ENCODE data around the gene LRCOL1.

The LRCOL1 gene

GRCh38 chr12:132641811-132642650 lies 31.6 kb upstream of the LRCOL1 start:
- Histone ChIP-seq H3F3A (ENCODE audit: insufficient read depth, low read length) (no peaks in the 10 kb centered on the region), H3K4me1 (ENCODE audit: insufficient read depth, low read length, severe bottlenecking) (no peaks in the 10 kb centered on the region), H2AFZ (ENCODE audit: low read length) (no peak overlapping the region), H3K27me3 (ENCODE audit: insufficient read depth, low read length) (no peaks in the 10 kb centered on the region), H3K9ac (ENCODE audit: low read length) (no peak overlapping the region), H4K20me1 (ENCODE audit: insufficient read depth, low read length) (no peaks in the 10 kb centered on the region), H3K79me2 (ENCODE audit: insufficient read depth, low read length) (no peaks in the 10 kb centered on the region), H3K36me3 (ENCODE audit: insufficient read depth, low read length) (peaks cover 92% of the 10 kb centered on the region), H3K9me2 (ENCODE audit: low read depth, low read length) (no peaks in the 10 kb centered on the region), H3K27ac (ENCODE audit: low read depth, low read length, poor library complexity, severe bottlenecking) (no peak overlapping the region), H3K4me3 (ENCODE audit: low read depth, low read length, poor library complexity, severe bottlenecking) (no peak overlapping the region), H3K4me2 (ENCODE audit: low read length) (no peak overlapping the region), H3K9me3 (ENCODE audit: low read length) (no peaks in the 10 kb centered on the region)
- no peak for TF ChIP-seq EZH2 (IDR thresholded peaks at IDR 0.05; ENCODE audit: borderline replicate concordance, low read length)
- no peak for TF ChIP-seq CTCF (IDR thresholded peaks at IDR 0.05; ENCODE audit: low read length)

DNA sequence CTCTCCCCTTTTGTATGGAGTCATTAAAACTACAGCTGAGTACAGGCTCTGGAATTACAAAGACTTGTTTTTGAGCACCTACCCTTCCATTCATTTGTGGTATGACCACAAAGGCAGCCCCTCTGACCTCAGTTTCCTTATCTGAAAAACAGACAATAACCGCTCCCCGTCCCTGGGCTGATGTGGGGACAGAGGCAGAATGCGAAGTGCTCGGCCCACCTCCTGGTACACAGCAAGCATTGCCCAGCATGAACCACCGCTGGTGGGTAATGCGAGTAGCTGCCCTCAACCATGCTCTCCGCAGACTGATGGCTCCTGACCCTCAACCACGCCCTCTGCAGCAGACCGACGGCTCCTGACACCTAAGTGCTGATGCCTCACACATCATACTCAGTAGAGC lies 30.6 kb upstream of the LRCOL1 start:
- no peaks in the 10 kb centered on the region for H3K79me2 ChIP-seq (ENCODE audit: insufficient read depth, low read length)
- H3K4me3 ChIP-seq (ENCODE audit: low read depth, low read length, poor library complexity, severe bottlenecking), result no peak overlapping the region
- no peaks in the 10 kb centered on the region for H3K9me2 ChIP-seq (ENCODE audit: low read depth, low read length)
- no peaks in the 10 kb centered on the region for H3F3A ChIP-seq (ENCODE audit: insufficient read depth, low read length)
- H3K9ac ChIP-seq (ENCODE audit: low read length), result no peak overlapping the region
- no peaks in the 10 kb centered on the region for H3K27me3 ChIP-seq (ENCODE audit: insufficient read depth, low read length)
- no peaks in the 10 kb centered on the region for H3K4me1 ChIP-seq (ENCODE audit: insufficient read depth, low read length, severe bottlenecking)
- no peaks in the 10 kb centered on the region for H3K9me3 ChIP-seq (ENCODE audit: low read length)
- H3K4me2 ChIP-seq (ENCODE audit: low read length), result no peak overlapping the region
- H3K27ac ChIP-seq (ENCODE audit: low read depth, low read length, poor library complexity, severe bottlenecking), result no peak overlapping the region
- no peak for TF ChIP-seq CTCF (IDR thresholded peaks at IDR 0.05; ENCODE audit: low read length)
- no peak for TF ChIP-seq EZH2 (IDR thresholded peaks at IDR 0.05; ENCODE audit: borderline replicate concordance, low read length)
- no peak overlapping the region for H2AFZ ChIP-seq (ENCODE audit: low read length)
- no peaks in the 10 kb centered on the region for H4K20me1 ChIP-seq (ENCODE audit: insufficient read depth, low read length)
- H3K36me3 ChIP-seq (ENCODE audit: insufficient read depth, low read length), result peaks cover 94% of the 10 kb centered on the region

DNA sequence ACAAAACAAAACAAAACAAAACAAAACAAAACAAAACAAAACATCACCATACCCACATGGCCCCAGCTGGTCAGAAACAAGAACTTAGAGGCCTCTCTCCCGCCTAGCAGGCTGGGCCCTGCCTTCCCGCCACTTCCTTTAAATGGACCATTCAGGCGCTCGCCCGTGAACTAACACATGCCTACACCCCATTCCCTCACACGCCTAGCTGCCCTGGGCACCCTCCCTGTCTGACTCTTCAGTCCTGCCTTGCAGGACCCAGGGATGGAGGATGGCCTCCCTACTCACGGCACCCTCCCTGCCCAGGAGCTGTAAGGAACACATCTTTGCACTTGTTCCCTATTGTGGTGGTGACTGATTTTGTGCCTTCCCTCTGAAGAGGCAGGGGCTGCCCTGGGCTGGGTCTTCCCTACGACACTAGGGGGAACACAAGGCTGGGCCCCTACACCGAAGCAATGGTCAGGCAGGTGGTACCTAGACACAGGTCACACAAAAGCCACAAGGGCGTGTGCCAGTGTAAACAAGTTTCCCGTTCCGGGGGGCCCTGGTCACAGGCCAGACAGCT lies 29.7 kb upstream of the LRCOL1 start:
- H3K27ac ChIP-seq (ENCODE audit: low read depth, low read length, poor library complexity, severe bottlenecking), result no peak overlapping the region
- H2AFZ ChIP-seq (ENCODE audit: low read length), result no peak overlapping the region
- no peaks in the 10 kb centered on the region for H3K79me2 ChIP-seq (ENCODE audit: insufficient read depth, low read length)
- H3K9ac ChIP-seq (ENCODE audit: low read length), result no peak overlapping the region
- no peaks in the 10 kb centered on the region for H3K27me3 ChIP-seq (ENCODE audit: insufficient read depth, low read length)
- H4K20me1 ChIP-seq (ENCODE audit: insufficient read depth, low read length), result no peaks in the 10 kb centered on the region
- no peaks in the 10 kb centered on the region for H3K9me2 ChIP-seq (ENCODE audit: low read depth, low read length)
- no peaks in the 10 kb centered on the region for H3K4me1 ChIP-seq (ENCODE audit: insufficient read depth, low read length, severe bottlenecking)
- H3K4me3 ChIP-seq (ENCODE audit: low read depth, low read length, poor library complexity, severe bottlenecking), result no peak overlapping the region
- H3K9me3 ChIP-seq (ENCODE audit: low read length), result no peaks in the 10 kb centered on the region
- TF ChIP-seq EZH2 (IDR thresholded peaks at IDR 0.05; ENCODE audit: borderline replicate concordance, low read length) (no peak), CTCF (IDR thresholded peaks at IDR 0.05; ENCODE audit: low read length) (no peak)
- H3K4me2 ChIP-seq (ENCODE audit: low read length), result no peak overlapping the region
- no peaks in the 10 kb centered on the region for H3F3A ChIP-seq (ENCODE audit: insufficient read depth, low read length)
- H3K36me3 ChIP-seq (ENCODE audit: insufficient read depth, low read length), result peaks cover 94% of the 10 kb centered on the region
